ENCODE results near the gene VAMP2. TPM values are rescaled to one million over a fixed set of nuclear protein-coding genes. Genes with fewer than 3 reads are reported as not detected.

VAMP2 gene
- total RNA-seq, 1 donor from 2014 or later = 117 TPM

GRCh38 chr17:8189041-8189710 lies 26.4 kb upstream of the VAMP2 start:
- Mint-ChIP-seq H3K4me3 (ENCODE audit: unreplicated experiment) (no peak overlapping the region), H3K4me1 (ENCODE audit: low read depth, unreplicated experiment) (peaks cover 6% of the 10 kb centered on the region), H3K9me3 (ENCODE audit: unreplicated experiment) (peaks cover 9% of the 10 kb centered on the region), H3K36me3 (ENCODE audit: unreplicated experiment) (no peaks in the 10 kb centered on the region), H3K27ac (ENCODE audit: unreplicated experiment) (no peak overlapping the region), H3K27me3 (ENCODE audit: unreplicated experiment) (peaks cover 11% of the 10 kb centered on the region)
- DNase-seq = no peak
- TF ChIP-seq, protein P1, sequence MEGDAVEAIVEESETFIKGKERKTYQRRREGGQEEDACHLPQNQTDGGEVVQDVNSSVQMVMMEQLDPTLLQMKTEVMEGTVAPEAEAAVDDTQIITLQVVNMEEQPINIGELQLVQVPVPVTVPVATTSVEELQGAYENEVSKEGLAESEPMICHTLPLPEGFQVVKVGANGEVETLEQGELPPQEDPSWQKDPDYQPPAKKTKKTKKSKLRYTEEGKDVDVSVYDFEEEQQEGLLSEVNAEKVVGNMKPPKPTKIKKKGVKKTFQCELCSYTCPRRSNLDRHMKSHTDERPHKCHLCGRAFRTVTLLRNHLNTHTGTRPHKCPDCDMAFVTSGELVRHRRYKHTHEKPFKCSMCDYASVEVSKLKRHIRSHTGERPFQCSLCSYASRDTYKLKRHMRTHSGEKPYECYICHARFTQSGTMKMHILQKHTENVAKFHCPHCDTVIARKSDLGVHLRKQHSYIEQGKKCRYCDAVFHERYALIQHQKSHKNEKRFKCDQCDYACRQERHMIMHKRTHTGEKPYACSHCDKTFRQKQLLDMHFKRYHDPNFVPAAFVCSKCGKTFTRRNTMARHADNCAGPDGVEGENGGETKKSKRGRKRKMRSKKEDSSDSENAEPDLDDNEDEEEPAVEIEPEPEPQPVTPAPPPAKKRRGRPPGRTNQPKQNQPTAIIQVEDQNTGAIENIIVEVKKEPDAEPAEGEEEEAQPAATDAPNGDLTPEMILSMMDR (IDR thresholded peaks at IDR 0.05; ENCODE audit: partially characterized antibody, unreplicated experiment) = no peak

DNA sequence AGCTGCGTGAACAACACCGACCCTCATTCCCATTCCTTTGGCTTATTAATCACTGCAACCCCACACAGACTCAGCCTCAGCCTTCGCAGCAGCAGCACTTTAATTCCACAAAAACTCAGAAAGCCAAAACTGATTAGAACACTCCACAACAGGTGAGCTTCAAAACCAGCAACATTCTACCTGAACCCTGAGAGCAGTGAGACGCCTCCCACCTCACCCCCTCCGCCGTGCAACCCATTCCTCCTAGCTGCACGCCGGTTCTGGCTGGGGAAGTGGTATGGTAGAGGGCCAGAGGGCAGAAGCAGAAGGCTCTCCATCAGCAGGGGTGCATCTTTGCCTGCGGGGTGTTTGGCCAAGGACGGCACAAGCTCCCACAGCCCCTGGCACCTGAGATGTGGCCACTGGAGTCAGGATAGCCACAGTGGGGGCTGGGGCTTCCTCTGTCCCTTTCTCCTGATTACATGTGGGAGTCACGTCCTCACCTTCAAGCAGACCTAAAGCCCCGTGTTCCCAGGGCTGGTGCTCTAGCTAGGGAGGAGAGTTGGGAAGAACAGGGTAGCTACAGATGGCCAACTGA lies 25.6 kb upstream of the VAMP2 start:
- peaks cover 11% of the 10 kb centered on the region for H3K27me3 Mint-ChIP-seq (ENCODE audit: unreplicated experiment)
- no peak overlapping the region for H3K4me3 Mint-ChIP-seq (ENCODE audit: unreplicated experiment)
- TF ChIP-seq, protein P1 (IDR thresholded peaks at IDR 0.05; ENCODE audit: partially characterized antibody, unreplicated experiment) = no peak
- peaks cover 12% of the 10 kb centered on the region for H3K9me3 Mint-ChIP-seq (ENCODE audit: unreplicated experiment)
- H3K4me1 Mint-ChIP-seq (ENCODE audit: low read depth, unreplicated experiment) = peaks cover 9% of the 10 kb centered on the region
- H3K36me3 Mint-ChIP-seq (ENCODE audit: unreplicated experiment) = no peaks in the 10 kb centered on the region
- no peak overlapping the region for H3K27ac Mint-ChIP-seq (ENCODE audit: unreplicated experiment)
- DNase-seq = no peak

GRCh38 chr17:8187517-8188262 lies 24.9 kb upstream of the VAMP2 start:
- TF ChIP-seq, protein P1 (IDR thresholded peaks at IDR 0.05; ENCODE audit: partially characterized antibody, unreplicated experiment) = no peak
- Mint-ChIP-seq H3K27me3 (ENCODE audit: unreplicated experiment) (peaks cover 11% of the 10 kb centered on the region), H3K9me3 (ENCODE audit: unreplicated experiment) (peaks cover 13% of the 10 kb centered on the region), H3K36me3 (ENCODE audit: unreplicated experiment) (no peaks in the 10 kb centered on the region), H3K4me3 (ENCODE audit: unreplicated experiment) (no peak overlapping the region), H3K27ac (ENCODE audit: unreplicated experiment) (no peak overlapping the region), H3K4me1 (ENCODE audit: low read depth, unreplicated experiment) (peaks cover 9% of the 10 kb centered on the region)
- DNase-seq = peak; percentile 90

DNA sequence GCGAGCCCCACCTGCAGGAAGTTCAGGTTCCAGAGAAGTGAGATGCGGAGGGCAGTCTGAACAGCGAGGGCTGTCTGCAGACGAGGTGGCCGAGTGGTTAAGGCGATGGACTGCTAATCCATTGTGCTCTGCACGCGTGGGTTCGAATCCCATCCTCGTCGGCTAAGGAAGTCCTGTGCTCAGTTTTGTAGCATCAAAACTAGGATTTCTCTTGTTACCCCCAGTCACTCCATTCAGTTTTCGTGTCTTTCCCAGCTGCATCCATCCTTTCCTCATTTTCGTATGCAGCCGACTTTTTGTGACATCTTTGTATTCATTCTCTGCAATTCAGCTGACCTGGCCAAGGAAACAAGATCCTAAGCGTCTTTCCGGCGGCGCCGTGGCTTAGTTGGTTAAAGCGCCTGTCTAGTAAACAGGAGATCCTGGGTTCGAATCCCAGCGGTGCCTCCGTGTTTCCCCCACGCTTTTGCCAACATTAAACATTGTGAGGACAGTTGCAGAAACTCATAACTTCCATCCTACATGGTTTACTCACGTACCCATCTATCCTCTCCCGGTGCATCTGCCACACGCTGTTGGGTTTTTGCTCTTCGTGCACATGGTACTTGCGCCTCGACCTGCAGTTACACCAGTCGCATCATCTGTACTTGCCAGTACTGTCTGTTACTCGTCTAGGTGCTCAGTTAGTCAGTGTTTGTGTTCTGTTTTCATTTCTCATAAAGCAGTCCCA lies 24.2 kb upstream of the VAMP2 start:
- H3K4me3 Mint-ChIP-seq (ENCODE audit: unreplicated experiment) = no peak overlapping the region
- peaks cover 9% of the 10 kb centered on the region for H3K4me1 Mint-ChIP-seq (ENCODE audit: low read depth, unreplicated experiment)
- TF ChIP-seq, protein P1 (IDR thresholded peaks at IDR 0.05; ENCODE audit: partially characterized antibody, unreplicated experiment) = no peak
- peaks cover 13% of the 10 kb centered on the region for H3K9me3 Mint-ChIP-seq (ENCODE audit: unreplicated experiment)
- no peak overlapping the region for H3K27ac Mint-ChIP-seq (ENCODE audit: unreplicated experiment)
- DNase-seq = peak; percentile 92
- H3K36me3 Mint-ChIP-seq (ENCODE audit: unreplicated experiment) = no peaks in the 10 kb centered on the region
- peaks cover 11% of the 10 kb centered on the region for H3K27me3 Mint-ChIP-seq (ENCODE audit: unreplicated experiment)
